Lower leg skin (tissue), 3 donors: ENCODE results near the gene SYNPO2.

ENCODE experiments used
- POLR2A ChIP-seq, 2 donors: fragments of 450-650 bp; IDR thresholded peaks; one replicate each; pipeline ENCODE4 v1.6.1; 2016 to 2017; ENCODE audit warnings: antibody characterized with exemption in 2 of 2, mild to moderate bottlenecking in 1 of 2, moderate library complexity in 1 of 2
- TF ChIP-seq, protein P1 (sequence below), 3 donors: fragments of 450-650 bp; IDR thresholded peaks; one replicate each; pipeline ENCODE4 v1.5.1; 2016; ENCODE audit warnings: antibody characterized with exemption in 3 of 3, mild to moderate bottlenecking in 3 of 3, moderate library complexity in 2 of 3

DNA sequence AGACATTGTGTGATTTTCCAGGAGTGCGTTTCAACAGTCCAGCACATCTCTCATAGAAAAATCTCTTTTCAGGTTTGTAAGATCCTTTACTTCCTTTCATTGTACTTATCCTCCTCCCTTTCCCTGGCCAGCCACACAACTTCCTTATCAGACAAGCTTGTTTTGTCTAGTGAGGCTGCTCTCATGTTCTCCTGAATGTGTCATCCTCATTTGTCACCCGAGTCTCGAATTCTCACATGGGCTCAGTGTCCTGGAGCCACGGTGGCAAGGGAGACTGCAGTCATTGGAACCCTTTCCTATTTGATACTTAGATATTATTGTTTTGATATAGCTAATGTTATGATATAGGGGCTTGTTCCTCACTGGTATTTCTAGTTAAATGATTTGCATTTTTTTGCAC is 16.9 kb downstream of the SYNPO2 start:
- TF ChIP-seq POLR2A (IDR thresholded peaks at IDR 0.05): no peak
- TF ChIP-seq, protein P1, sequence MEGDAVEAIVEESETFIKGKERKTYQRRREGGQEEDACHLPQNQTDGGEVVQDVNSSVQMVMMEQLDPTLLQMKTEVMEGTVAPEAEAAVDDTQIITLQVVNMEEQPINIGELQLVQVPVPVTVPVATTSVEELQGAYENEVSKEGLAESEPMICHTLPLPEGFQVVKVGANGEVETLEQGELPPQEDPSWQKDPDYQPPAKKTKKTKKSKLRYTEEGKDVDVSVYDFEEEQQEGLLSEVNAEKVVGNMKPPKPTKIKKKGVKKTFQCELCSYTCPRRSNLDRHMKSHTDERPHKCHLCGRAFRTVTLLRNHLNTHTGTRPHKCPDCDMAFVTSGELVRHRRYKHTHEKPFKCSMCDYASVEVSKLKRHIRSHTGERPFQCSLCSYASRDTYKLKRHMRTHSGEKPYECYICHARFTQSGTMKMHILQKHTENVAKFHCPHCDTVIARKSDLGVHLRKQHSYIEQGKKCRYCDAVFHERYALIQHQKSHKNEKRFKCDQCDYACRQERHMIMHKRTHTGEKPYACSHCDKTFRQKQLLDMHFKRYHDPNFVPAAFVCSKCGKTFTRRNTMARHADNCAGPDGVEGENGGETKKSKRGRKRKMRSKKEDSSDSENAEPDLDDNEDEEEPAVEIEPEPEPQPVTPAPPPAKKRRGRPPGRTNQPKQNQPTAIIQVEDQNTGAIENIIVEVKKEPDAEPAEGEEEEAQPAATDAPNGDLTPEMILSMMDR (IDR thresholded peaks at IDR 0.05): no peak
